ENCODE data around the gene PPP1R9B. TPM values are rescaled to one million over a fixed set of nuclear protein-coding genes. Genes with fewer than 3 reads are reported as not detected.
A peak's percentile ranks its signal among the peaks of the same experiment; 100 is the strongest.

PPP1R9B gene
- total RNA-seq, 2 experiments from 2014 or later, result 61.1 to 64.0 TPM

GRCh38 chr17:50186661-50187393 is 36.4 kb upstream of the PPP1R9B start:
- peaks cover 10% of the 10 kb centered on the region for H3K4me1 Mint-ChIP-seq
- H3K36me3 Mint-ChIP-seq (ENCODE audit: low read depth), result no peaks in the 10 kb centered on the region
- H3K27ac Mint-ChIP-seq, result no peak overlapping the region
- H3K27me3 Mint-ChIP-seq, result no peaks in the 10 kb centered on the region
- POLR2A ChIA-PET, result no interaction called here
- no peak overlapping the region for H3K4me3 Mint-ChIP-seq
- ATAC-seq, result no peak
- intact Hi-C loops (cut with DNase I, micrococcal nuclease), result no loop called here
- CTCF ChIA-PET, result interaction anchor here (1.1 to 1.7 kb wide), 2 partner anchors 14 to 17 kb away, joined by 3 to 7 read pairs; no protein-coding TSS in a partner anchor
- no peaks in the 10 kb centered on the region for H3K9me3 Mint-ChIP-seq (ENCODE audit: low read depth)
- no peak for DNase-seq

- no peak for ATAC-seq
- no peaks in the 10 kb centered on the region for H3K27me3 Mint-ChIP-seq
- CTCF ChIA-PET, result interaction anchor here (0.6 kb wide), 1 partner anchor 85 kb away, joined by 3 read pairs; no protein-coding TSS in a partner anchor
These were observed 35.4 kb upstream of the PPP1R9B start for GRCh38 chr17:50185631-50186471.

GRCh38 chr17:50184611-50185398 is 34.3 kb upstream of the PPP1R9B start:
- ChIA-PET CTCF (no interaction called here), POLR2A (interaction anchor here (0.7 kb wide), 2 partner anchors 53 to 207 kb away, joined by 4 to 7 read pairs; no protein-coding TSS in a partner anchor)
- no peak for ATAC-seq
- no peak for DNase-seq
- Mint-ChIP-seq H3K4me3 (no peak overlapping the region), H3K4me1 (peaks cover 10% of the 10 kb centered on the region), H3K9me3 (ENCODE audit: low read depth) (no peaks in the 10 kb centered on the region), H3K27ac (no peak overlapping the region), H3K36me3 (ENCODE audit: low read depth) (no peaks in the 10 kb centered on the region), H3K27me3 (no peaks in the 10 kb centered on the region)
- intact Hi-C loops (cut with DNase I, micrococcal nuclease), result no loop called here

More at GRCh38 chr17:50185631-50186471, 35.4 kb upstream of the PPP1R9B start:
- intact Hi-C loops (cut with DNase I, micrococcal nuclease), result no loop called here
- Mint-ChIP-seq H3K4me3 (no peak overlapping the region), H3K4me1 (peaks cover 10% of the 10 kb centered on the region), H3K9me3 (ENCODE audit: low read depth) (no peaks in the 10 kb centered on the region), H3K27ac (no peak overlapping the region), H3K36me3 (ENCODE audit: low read depth) (no peaks in the 10 kb centered on the region)
- DNase-seq, result no peak
- POLR2A ChIA-PET, result no interaction called here

GRCh38 chr17:50184064-50184463 is 33.6 kb upstream of the PPP1R9B start:
- ATAC-seq (no peak), DNase-seq (no peak)
- H3K27me3 Mint-ChIP-seq, result no peaks in the 10 kb centered on the region
- ChIA-PET POLR2A (interaction anchor here (0.6 kb wide), 1 partner anchor 15 kb away, joined by 3 read pairs; no protein-coding TSS in a partner anchor), CTCF (interaction anchor here (0.5 kb wide), 1 partner anchor 66 kb away, joined by 3 read pairs; no protein-coding TSS in a partner anchor)
- peaks cover 10% of the 10 kb centered on the region for H3K4me1 Mint-ChIP-seq
- H3K9me3 Mint-ChIP-seq (ENCODE audit: low read depth), result no peaks in the 10 kb centered on the region
- H3K36me3 Mint-ChIP-seq (ENCODE audit: low read depth), result no peaks in the 10 kb centered on the region
- H3K4me3 Mint-ChIP-seq, result no peak overlapping the region
- intact Hi-C loops (cut with DNase I, micrococcal nuclease), result no loop called here
- H3K27ac Mint-ChIP-seq, result no peak overlapping the region

GRCh38 chr17:50183421-50183994 is 33.0 kb upstream of the PPP1R9B start:
- Mint-ChIP-seq H3K36me3 (ENCODE audit: low read depth) (no peaks in the 10 kb centered on the region), H3K27me3 (no peaks in the 10 kb centered on the region), H3K27ac (peak overlapping the region; percentile 2), H3K4me3 (no peak overlapping the region), H3K9me3 (ENCODE audit: low read depth) (no peaks in the 10 kb centered on the region), H3K4me1 (peaks cover 10% of the 10 kb centered on the region)
- DNase-seq (no peak), ATAC-seq (peak; percentile 60)
- intact Hi-C loops (cut with DNase I, micrococcal nuclease), result no loop called here
- CTCF ChIA-PET, result interaction anchor here (0.5 to 1.0 kb wide), 3 partner anchors 13 to 66 kb away, joined by 3 to 4 read pairs (median 3); no protein-coding TSS in a partner anchor
- POLR2A ChIA-PET, result interaction anchor here (0.6 kb wide), 1 partner anchor 14 kb away, joined by 3 read pairs; no protein-coding TSS in a partner anchor

- Mint-ChIP-seq H3K9me3 (ENCODE audit: low read depth) (no peaks in the 10 kb centered on the region), H3K36me3 (ENCODE audit: low read depth) (no peaks in the 10 kb centered on the region), H3K4me3 (no peak overlapping the region), H3K4me1 (peaks cover 16% of the 10 kb centered on the region), H3K27me3 (no peaks in the 10 kb centered on the region), H3K27ac (no peak overlapping the region)
- intact Hi-C loops (cut with DNase I, micrococcal nuclease), result no loop called here
- CTCF ChIA-PET, result interaction anchor here (0.7 to 1.5 kb wide), 3 partner anchors 13 to 22 kb away, joined by 3 to 4 read pairs (median 3); no protein-coding TSS in a partner anchor
- ATAC-seq (no peak), DNase-seq (no peak)
- POLR2A ChIA-PET, result no interaction called here
These were observed 32.4 kb upstream of the PPP1R9B start for GRCh38 chr17:50182783-50183420.

GRCh38 chr17:50181591-50182560 is 31.4 kb upstream of the PPP1R9B start:
- ChIA-PET CTCF (interaction anchor here (1.5 kb wide), 1 partner anchor 23 kb away, joined by 3 read pairs; no protein-coding TSS in a partner anchor), POLR2A (no interaction called here)
- no peaks in the 10 kb centered on the region for H3K9me3 Mint-ChIP-seq (ENCODE audit: low read depth)
- no peak overlapping the region for H3K4me3 Mint-ChIP-seq
- peaks cover 18% of the 10 kb centered on the region for H3K4me1 Mint-ChIP-seq
- no peaks in the 10 kb centered on the region for H3K27me3 Mint-ChIP-seq
- H3K36me3 Mint-ChIP-seq (ENCODE audit: low read depth), result no peaks in the 10 kb centered on the region
- intact Hi-C loops (cut with DNase I, micrococcal nuclease), result no loop called here
- DNase-seq (no peak), ATAC-seq (no peak)
- no peak overlapping the region for H3K27ac Mint-ChIP-seq

GRCh38 chr17:50181144-50181543 is 30.7 kb upstream of the PPP1R9B start:
- no peaks in the 10 kb centered on the region for H3K9me3 Mint-ChIP-seq (ENCODE audit: low read depth)
- H3K27ac Mint-ChIP-seq, result no peak overlapping the region
- ATAC-seq (no peak), DNase-seq (no peak)
- H3K4me1 Mint-ChIP-seq, result peaks cover 18% of the 10 kb centered on the region
- ChIA-PET CTCF (interaction anchor here (1.5 kb wide), 1 partner anchor 24 kb away, joined by 3 read pairs; no protein-coding TSS in a partner anchor), POLR2A (no interaction called here)
- intact Hi-C loops (cut with DNase I, micrococcal nuclease), result no loop called here
- no peaks in the 10 kb centered on the region for H3K27me3 Mint-ChIP-seq
- H3K36me3 Mint-ChIP-seq (ENCODE audit: low read depth), result no peaks in the 10 kb centered on the region
- H3K4me3 Mint-ChIP-seq, result no peak overlapping the region

- ChIA-PET CTCF (no interaction called here), POLR2A (no interaction called here)
- Mint-ChIP-seq H3K9me3 (ENCODE audit: low read depth) (no peaks in the 10 kb centered on the region), H3K4me3 (no peak overlapping the region), H3K27me3 (no peaks in the 10 kb centered on the region), H3K36me3 (ENCODE audit: low read depth) (no peaks in the 10 kb centered on the region), H3K27ac (no peak overlapping the region), H3K4me1 (peaks cover 18% of the 10 kb centered on the region)
- intact Hi-C loops (cut with DNase I, micrococcal nuclease), result no loop called here
- ATAC-seq, result no peak
- no peak for DNase-seq
These were observed 30.1 kb upstream of the PPP1R9B start for GRCh38 chr17:50180620-50181019.

- H3K4me1 Mint-ChIP-seq, result peaks cover 18% of the 10 kb centered on the region
- H3K27me3 Mint-ChIP-seq, result no peaks in the 10 kb centered on the region
- no peaks in the 10 kb centered on the region for H3K36me3 Mint-ChIP-seq (ENCODE audit: low read depth)
- no peak for DNase-seq
- no peak overlapping the region for H3K4me3 Mint-ChIP-seq
- H3K9me3 Mint-ChIP-seq (ENCODE audit: low read depth), result no peaks in the 10 kb centered on the region
- no peak overlapping the region for H3K27ac Mint-ChIP-seq
- intact Hi-C loops (cut with DNase I, micrococcal nuclease), result no loop called here
- CTCF ChIA-PET, result no interaction called here
- POLR2A ChIA-PET, result no interaction called here
- no peak for ATAC-seq
These were observed 29.6 kb upstream of the PPP1R9B start for GRCh38 chr17:50180111-50180510.

Measured in activated CD4-positive, alpha-beta T cell treated with anti-CD3 and anti-CD28 coated beads for 36 hours (primary cell).